Suppressor macrophage (primary cell): ENCODE results near the gene ACCSL.

Source experiments
- DNase-seq, 4 experiments: peaks; one replicate each; pipeline ENCODE4 v3.0.0-alpha.2; 2020 to 2022

Gene ACCSL

GRCh38 chr11:44101098-44101497 lies 53.3 kb downstream of the ACCSL start:
- no peak for DNase-seq

- peak in 3 of 4 experiments; percentile 8 to 31 (median 27) for DNase-seq
Measured at GRCh38 chr11:44104481-44105294, 56.9 kb downstream of the ACCSL start.

DNA sequence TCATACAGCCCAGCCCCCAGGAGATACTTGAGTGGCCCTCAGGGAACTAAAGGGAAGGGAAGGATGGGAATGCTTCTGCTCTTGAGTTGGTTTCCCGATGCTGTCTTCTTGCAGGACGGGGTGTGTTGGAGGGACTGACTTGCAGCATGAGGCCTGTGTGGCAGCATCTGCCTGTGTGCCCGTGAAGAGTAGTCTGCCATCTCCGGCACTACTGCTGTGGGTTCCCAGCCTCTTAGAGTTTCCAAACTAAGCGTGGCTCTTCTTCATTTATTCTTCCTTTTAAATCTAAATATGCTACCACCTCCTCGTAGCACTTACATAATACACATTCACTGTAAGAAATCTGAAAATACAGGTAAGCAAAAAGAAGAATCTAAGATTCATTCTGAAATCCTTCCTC lies 60.5 kb downstream of the ACCSL start:
- DNase-seq: no peak
